Activated CD8-positive, alpha-beta T cell treated with anti-CD3 and anti-CD28 coated beads, Interleukin-2, amount 10 ng/mL, durations not matched to agents 7 days and 5 days (primary cell): Measurements from ENCODE around the gene CAPN3. TPM values are rescaled to one million over a fixed set of nuclear protein-coding genes. Genes with fewer than 3 reads are reported as not detected.

Experiments
- ATAC-seq: fragments of 150-1000 bp; cut with Tn5 transposase; one replicate; pipeline ENCODE4 v1.10.0; 2021; ENCODE audit warnings: moderate library complexity
- CTCF ChIA-PET: fragments of 350-600 bp; sonication (Branson Sonifier 250); formaldehyde crosslinking; loops from one replicate; lab custom pipeline; 2021; ENCODE audit warnings: antibody characterized with exemption; lab: Charles Lee
- POLR2A ChIA-PET: fragments of 350-600 bp; sonication (Branson Sonifier 250); formaldehyde crosslinking; loops from one replicate; lab custom pipeline; 2021; ENCODE audit warnings: antibody characterized with exemption; lab: Charles Lee
- DNase-seq: peaks from one replicate; pipeline ENCODE4 v3.0.0-alpha.2; 2020
- H3K27ac Mint-ChIP-seq: one replicate; pipeline ENCODE4 v1.8.0; 2021; ENCODE audit warnings: mild to moderate bottlenecking, mixed read lengths
- H3K27me3 Mint-ChIP-seq: one replicate; pipeline ENCODE4 v1.8.0; 2021; ENCODE audit warnings: low read depth, mixed read lengths
- H3K36me3 Mint-ChIP-seq: one replicate; pipeline ENCODE4 v1.8.0; 2021; ENCODE audit warnings: low read depth, mixed read lengths
- H3K4me1 Mint-ChIP-seq: one replicate; pipeline ENCODE4 v1.8.0; 2021; ENCODE audit warnings: low read depth, mixed read lengths
- H3K4me3 Mint-ChIP-seq: one replicate; pipeline ENCODE4 v1.8.0; 2021; ENCODE audit warnings: mild to moderate bottlenecking, mixed read lengths
- H3K9me3 Mint-ChIP-seq: one replicate; pipeline ENCODE4 v1.8.0; 2022; ENCODE audit warnings: mixed read lengths; ENCODE audit not compliant: insufficient read depth
- total RNA-seq, 2 experiments: library from RNA; stranded (reverse); gene quantifications; one replicate each; pipeline ENCODE4 v1.2.3, GENCODE V29; 2021

Gene CAPN3
- total RNA-seq, 2 experiments from 2014 or later = 2.5 to 2.9 TPM

DNA sequence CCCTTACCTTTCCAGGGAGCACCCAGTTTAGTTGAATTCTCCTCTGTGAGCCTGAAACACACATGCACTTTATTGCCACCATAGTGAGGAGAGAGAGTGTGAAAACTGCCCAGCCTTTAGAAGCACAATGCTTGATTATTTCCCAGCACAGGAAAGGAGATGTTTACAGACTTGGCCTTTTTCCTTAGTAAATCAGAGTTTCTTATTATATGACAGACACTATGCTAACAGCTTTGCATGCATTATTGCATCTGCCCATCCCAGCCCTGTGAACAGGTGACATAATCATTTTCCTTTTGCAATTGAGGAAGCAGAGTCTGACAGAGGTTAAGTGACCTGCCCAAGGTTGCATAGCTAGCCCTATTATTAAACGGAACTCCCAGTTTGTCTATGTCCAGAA lies 36.5 kb downstream of the CAPN3 start:
- Mint-ChIP-seq H3K4me3 (no peak overlapping the region), H3K9me3 (no peaks in the 10 kb centered on the region), H3K27ac (no peak overlapping the region), H3K36me3 (no peaks in the 10 kb centered on the region), H3K4me1 (peaks cover under 1% of the 10 kb centered on the region), H3K27me3 (no peaks in the 10 kb centered on the region)
- ChIA-PET CTCF (no interaction called here), POLR2A (no interaction called here)
- DNase-seq (no peak), ATAC-seq (no peak)

DNA sequence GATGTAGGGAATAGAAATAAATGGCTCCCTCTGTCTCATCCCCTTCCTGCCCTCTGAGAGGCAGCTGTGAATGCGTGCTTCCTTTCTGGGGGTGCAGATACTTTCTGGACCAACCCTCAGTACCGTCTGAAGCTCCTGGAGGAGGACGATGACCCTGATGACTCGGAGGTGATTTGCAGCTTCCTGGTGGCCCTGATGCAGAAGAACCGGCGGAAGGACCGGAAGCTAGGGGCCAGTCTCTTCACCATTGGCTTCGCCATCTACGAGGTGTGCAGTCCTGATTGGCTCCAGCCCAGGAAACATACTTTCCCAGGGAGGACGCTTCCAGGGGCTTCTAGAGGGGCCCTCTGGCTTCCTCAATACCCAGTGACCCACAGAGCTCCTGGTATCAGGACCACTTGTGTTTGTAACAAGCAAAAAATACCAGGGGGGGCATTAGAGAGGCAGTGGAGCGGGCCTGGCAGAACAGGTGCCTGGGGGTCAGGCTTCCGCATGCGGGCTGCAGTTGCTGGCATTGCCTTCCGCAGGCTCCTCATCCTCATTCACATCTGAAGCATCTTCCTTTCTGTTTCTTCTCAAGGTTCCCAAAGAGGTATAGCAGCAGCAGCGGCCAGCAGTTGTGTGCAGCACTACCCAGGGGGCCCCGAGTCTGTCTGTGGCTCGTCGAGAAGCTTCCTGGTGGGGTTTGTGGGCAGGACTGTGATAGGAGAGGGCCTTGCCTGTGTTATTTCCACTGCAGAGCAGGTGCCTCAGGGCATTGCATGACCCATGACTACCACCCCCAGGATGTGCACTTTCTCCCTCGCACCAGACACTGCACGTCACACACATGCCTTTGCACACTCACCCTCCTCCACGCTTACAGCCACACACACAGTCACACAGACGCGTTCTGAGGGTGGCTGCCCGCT lies 42.5 kb downstream of the CAPN3 start:
- no peaks in the 10 kb centered on the region for H3K9me3 Mint-ChIP-seq
- no peaks in the 10 kb centered on the region for H3K27me3 Mint-ChIP-seq
- H3K36me3 Mint-ChIP-seq = no peaks in the 10 kb centered on the region
- DNase-seq = peak; percentile 50
- ChIA-PET CTCF (interaction anchor here (0.6 kb wide), 1 partner anchor 1395 kb away, joined by 3 read pairs; no protein-coding TSS in a partner anchor), POLR2A (interaction anchor here (1.2 kb wide), 1 partner anchor 129 kb away, joined by 3 read pairs; the partner anchor contains the start of genes GANC and TMEM87A)
- peak overlapping the region; percentile 80 for H3K27ac Mint-ChIP-seq
- peaks cover 31% of the 10 kb centered on the region for H3K4me1 Mint-ChIP-seq
- ATAC-seq = peak; percentile 80
- H3K4me3 Mint-ChIP-seq = peak overlapping the region; percentile 44

GRCh38 chr15:42402455-42403205 lies 43.3 kb downstream of the CAPN3 start:
- POLR2A ChIA-PET = interaction anchor here (1.0 kb wide), 1 partner anchor 88 kb away, joined by 3 read pairs; the partner anchor contains the start of gene ZNF106
- H3K4me1 Mint-ChIP-seq = peaks cover 31% of the 10 kb centered on the region
- ATAC-seq (no peak), DNase-seq (no peak)
- peak overlapping the region; percentile 16 for H3K4me3 Mint-ChIP-seq
- H3K9me3 Mint-ChIP-seq = no peaks in the 10 kb centered on the region
- no peaks in the 10 kb centered on the region for H3K27me3 Mint-ChIP-seq
- H3K27ac Mint-ChIP-seq = peak overlapping the region; percentile 80
- CTCF ChIA-PET = no interaction called here
- H3K36me3 Mint-ChIP-seq = no peaks in the 10 kb centered on the region

- ATAC-seq (no peak), DNase-seq (no peak)
- no peaks in the 10 kb centered on the region for H3K9me3 Mint-ChIP-seq
- H3K4me1 Mint-ChIP-seq = peaks cover 31% of the 10 kb centered on the region
- ChIA-PET POLR2A (interaction anchor here (1.0 kb wide), 1 partner anchor 87 kb away, joined by 3 read pairs; the partner anchor contains the start of gene ZNF106), CTCF (no interaction called here)
- H3K4me3 Mint-ChIP-seq = no peak overlapping the region
- no peaks in the 10 kb centered on the region for H3K36me3 Mint-ChIP-seq
- H3K27me3 Mint-ChIP-seq = no peaks in the 10 kb centered on the region
- peak overlapping the region; percentile 32 for H3K27ac Mint-ChIP-seq
Measured at GRCh38 chr15:42403389-42403788, 44.1 kb downstream of the CAPN3 start.

DNA sequence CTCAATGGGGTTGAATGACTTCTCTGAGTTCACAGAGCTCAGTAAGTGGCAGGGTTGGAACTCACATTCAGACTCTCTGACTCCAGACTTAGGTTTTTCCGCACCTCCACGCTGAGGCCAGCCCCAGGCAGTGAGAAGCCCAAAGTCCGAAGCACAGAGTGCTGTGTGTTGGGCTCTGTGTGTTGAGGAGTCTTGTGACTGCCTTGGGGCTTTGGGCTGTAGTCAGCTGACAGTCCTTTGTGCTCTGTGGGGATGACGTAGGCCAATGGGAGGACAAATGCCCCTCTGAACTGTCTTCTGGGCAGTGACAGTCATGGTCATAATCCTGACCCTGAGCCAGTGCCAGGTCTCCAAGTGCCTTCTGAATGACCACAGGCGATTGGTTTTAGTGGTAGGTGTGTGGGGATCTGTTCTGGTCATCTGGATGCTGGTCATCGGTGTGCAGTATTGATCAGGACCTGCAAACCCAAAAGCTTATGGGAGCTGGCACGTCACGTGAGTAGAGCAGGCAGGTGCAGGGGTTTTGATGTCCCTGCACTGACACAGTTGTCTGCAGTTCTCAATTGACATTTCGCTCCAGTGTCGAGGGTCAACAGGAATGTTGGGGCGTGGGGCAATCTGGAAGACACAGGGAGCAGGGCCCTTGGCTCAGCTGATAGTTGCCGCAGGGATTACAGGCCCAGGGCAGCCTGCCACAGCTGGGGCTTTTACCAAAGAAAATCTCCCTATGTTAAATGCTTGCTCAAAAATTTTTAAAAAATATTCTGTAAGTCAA lies 45.3 kb downstream of the CAPN3 start:
- CTCF ChIA-PET = interaction anchor here (0.7 kb wide), 1 partner anchor 45 kb away, joined by 4 read pairs; no protein-coding TSS in a partner anchor
- Mint-ChIP-seq H3K9me3 (no peaks in the 10 kb centered on the region), H3K36me3 (no peaks in the 10 kb centered on the region), H3K4me1 (peaks cover 31% of the 10 kb centered on the region), H3K27me3 (no peaks in the 10 kb centered on the region), H3K27ac (no peak overlapping the region), H3K4me3 (no peak overlapping the region)
- no peak for ATAC-seq
- POLR2A ChIA-PET = no interaction called here
- DNase-seq = no peak

- POLR2A ChIA-PET = interaction anchor here (1.0 kb wide), 1 partner anchor 14 kb away, joined by 3 read pairs; no protein-coding TSS in a partner anchor
- H3K36me3 Mint-ChIP-seq = peaks cover 2% of the 10 kb centered on the region
- CTCF ChIA-PET = no interaction called here
Measured at GRCh38 chr15:42405863-42406482, 46.7 kb downstream of the CAPN3 start.

DNA sequence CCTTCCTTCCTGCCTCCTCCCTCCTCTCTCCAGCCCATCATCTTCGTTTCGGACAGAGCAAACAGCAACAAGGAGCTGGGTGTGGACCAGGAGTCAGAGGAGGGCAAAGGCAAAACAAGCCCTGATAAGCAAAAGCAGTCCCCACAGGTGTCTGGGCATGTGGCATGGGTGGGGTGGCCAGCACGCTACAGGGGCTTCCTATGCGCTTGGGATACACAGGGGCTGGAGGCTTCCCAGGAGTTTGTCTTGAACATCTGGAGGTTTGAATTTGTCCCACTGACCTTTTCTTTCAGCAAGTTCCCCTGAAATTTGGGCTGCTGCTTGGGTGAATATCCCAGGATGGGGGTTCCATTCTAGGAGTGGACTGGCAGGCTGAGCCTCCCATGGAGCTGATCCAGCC lies 48.9 kb downstream of the CAPN3 start:
- Mint-ChIP-seq H3K4me1 (peaks cover 7% of the 10 kb centered on the region), H3K27me3 (no peaks in the 10 kb centered on the region), H3K27ac (no peak overlapping the region), H3K9me3 (no peaks in the 10 kb centered on the region), H3K4me3 (no peak overlapping the region), H3K36me3 (peaks cover 10% of the 10 kb centered on the region)
- no peak for DNase-seq
- POLR2A ChIA-PET = interaction anchor here (0.7 kb wide), 1 partner anchor 66 kb away, joined by 3 read pairs; no protein-coding TSS in a partner anchor
- no peak for ATAC-seq
- CTCF ChIA-PET = interaction anchor here (0.6 to 0.7 kb wide), 2 partner anchors 132 to 331 kb away, joined by 4 to 5 read pairs; no protein-coding TSS in a partner anchor

More at GRCh38 chr15:42405863-42406482, 46.7 kb downstream of the CAPN3 start:
- peaks cover 29% of the 10 kb centered on the region for H3K4me1 Mint-ChIP-seq
- H3K4me3 Mint-ChIP-seq = no peak overlapping the region
- ATAC-seq (no peak), DNase-seq (no peak)
- no peaks in the 10 kb centered on the region for H3K27me3 Mint-ChIP-seq
- H3K27ac Mint-ChIP-seq = no peak overlapping the region
- H3K9me3 Mint-ChIP-seq = no peaks in the 10 kb centered on the region

DNA sequence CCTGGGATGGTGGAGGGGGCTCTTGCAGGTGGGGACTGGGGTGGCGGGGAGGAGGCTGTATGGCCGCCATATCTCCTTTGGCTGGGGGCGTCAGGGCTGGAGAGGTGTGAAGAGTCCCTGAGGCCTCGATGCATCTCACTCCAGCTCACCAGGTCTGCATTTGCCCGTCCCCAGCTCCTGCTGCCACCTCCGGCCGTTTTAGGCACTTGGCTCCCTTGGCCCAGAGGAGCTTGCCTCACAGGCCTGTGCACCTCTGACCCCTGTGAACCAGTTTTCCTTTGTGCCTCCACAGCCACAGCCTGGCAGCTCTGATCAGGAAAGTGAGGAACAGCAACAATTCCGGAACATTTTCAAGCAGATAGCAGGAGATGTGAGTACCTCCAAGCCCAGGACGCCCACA lies 49.7 kb downstream of the CAPN3 start:
- Mint-ChIP-seq H3K4me3 (no peak overlapping the region), H3K9me3 (no peaks in the 10 kb centered on the region), H3K36me3 (peaks cover 10% of the 10 kb centered on the region), H3K4me1 (no peaks in the 10 kb centered on the region), H3K27me3 (no peaks in the 10 kb centered on the region), H3K27ac (no peak overlapping the region)
- ChIA-PET CTCF (no interaction called here), POLR2A (interaction anchor here (0.6 kb wide), 1 partner anchor 1326 kb away, joined by 3 read pairs; no protein-coding TSS in a partner anchor)
- no peak for DNase-seq
- no peak for ATAC-seq

DNA sequence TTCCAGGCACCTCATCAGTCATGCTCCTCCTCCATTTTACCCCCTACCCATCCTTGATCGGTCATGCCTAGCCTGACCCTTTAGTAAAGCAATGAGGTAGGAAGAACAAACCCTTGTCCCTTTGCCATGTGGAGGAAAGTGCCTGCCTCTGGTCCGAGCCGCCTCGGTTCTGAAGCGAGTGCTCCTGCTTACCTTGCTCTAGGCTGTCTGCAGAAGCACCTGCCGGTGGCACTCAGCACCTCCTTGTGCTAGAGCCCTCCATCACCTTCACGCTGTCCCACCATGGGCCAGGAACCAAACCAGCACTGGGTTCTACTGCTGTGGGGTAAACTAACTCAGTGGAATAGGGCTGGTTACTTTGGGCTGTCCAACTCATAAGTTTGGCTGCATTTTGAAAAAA lies 52.6 kb downstream of the CAPN3 start:
- ChIA-PET CTCF (interaction anchor here (0.6 to 1.6 kb wide), 3 partner anchors 15 to 42 kb away, joined by 3 to 6 read pairs (median 3); no protein-coding TSS in a partner anchor), POLR2A (interaction anchor here (1.5 kb wide), 1 partner anchor 15 kb away, joined by 3 read pairs; no protein-coding TSS in a partner anchor)
- Mint-ChIP-seq H3K4me1 (no peaks in the 10 kb centered on the region), H3K27me3 (no peaks in the 10 kb centered on the region), H3K9me3 (no peaks in the 10 kb centered on the region), H3K4me3 (no peak overlapping the region), H3K27ac (no peak overlapping the region), H3K36me3 (peaks cover 16% of the 10 kb centered on the region)
- DNase-seq (no peak), ATAC-seq (no peak)

- no peak for ATAC-seq
- no peak for DNase-seq
- Mint-ChIP-seq H3K4me3 (no peak overlapping the region), H3K4me1 (no peaks in the 10 kb centered on the region), H3K27ac (no peak overlapping the region), H3K27me3 (no peaks in the 10 kb centered on the region), H3K9me3 (no peaks in the 10 kb centered on the region), H3K36me3 (peaks cover 19% of the 10 kb centered on the region)
- CTCF ChIA-PET = interaction anchor here (1.4 kb wide), 1 partner anchor 58 kb away, joined by 3 read pairs; no protein-coding TSS in a partner anchor
- POLR2A ChIA-PET = no interaction called here
Measured at GRCh38 chr15:42413920-42414319, 54.6 kb downstream of the CAPN3 start.
